ENCODE measurements around the gene PRKG1.

PRKG1 gene

DNA sequence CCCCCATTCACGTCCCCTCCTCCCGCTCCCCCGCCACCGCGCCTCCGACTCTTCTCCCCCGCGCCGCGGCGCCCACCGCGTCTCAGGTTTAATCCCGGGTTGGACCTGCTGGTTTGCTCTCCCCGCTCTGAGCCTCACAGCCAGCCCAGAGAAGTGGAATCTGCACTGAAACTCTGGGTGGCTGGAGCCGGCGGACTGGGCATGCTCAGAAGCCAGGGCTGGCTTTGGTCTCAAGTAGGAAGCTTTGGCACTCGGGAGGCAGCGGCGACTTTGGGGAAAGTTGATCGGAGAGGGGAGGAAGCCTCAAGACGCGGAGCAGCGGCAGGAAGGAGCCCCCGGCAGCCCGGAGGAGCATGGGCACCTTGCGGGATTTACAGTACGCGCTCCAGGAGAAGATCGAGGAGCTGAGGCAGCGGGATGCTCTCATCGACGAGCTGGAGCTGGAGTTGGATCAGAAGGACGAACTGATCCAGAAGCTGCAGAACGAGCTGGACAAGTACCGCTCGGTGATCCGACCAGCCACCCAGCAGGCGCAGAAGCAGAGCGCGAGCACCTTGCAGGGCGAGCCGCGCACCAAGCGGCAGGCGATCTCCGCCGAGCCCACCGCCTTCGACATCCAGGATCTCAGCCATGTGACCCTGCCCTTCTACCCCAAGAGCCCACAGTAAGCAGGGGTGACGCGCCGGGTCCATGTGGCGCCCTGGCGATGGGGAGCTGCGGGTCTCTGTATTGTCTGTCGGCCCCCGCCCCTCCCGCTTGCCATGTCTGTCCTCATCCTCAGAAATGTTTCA, at the start of gene PRKG1:
TSS of gene PRKG1 (plus strand) at position 250 of the 791 bp plus-strand sequence.
- no peak for DNase-seq (ENCODE audit: low read depth, low spot score)

DNA sequence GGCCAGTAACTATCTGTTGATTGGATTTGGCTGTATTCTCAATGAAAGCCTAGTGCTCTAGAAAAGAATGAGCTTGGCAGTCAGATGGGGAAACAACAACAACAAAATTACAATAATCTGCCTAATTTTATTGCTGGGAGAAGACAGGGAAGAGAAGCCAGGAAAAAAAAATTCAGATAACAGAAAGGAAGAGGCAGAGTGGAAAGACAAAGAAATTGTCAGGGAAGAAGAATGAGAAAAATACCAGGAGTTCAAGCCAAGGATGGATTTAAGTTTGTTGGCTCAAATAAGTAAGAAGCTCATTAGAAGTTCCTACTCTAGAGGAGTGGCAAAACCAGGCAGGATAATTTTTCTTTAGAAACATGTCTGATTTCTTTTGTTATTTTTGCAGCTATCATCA, 45.9 kb upstream of the PRKG1 start:
- DNase-seq (ENCODE audit: low read depth, low spot score) = no peak

DNA sequence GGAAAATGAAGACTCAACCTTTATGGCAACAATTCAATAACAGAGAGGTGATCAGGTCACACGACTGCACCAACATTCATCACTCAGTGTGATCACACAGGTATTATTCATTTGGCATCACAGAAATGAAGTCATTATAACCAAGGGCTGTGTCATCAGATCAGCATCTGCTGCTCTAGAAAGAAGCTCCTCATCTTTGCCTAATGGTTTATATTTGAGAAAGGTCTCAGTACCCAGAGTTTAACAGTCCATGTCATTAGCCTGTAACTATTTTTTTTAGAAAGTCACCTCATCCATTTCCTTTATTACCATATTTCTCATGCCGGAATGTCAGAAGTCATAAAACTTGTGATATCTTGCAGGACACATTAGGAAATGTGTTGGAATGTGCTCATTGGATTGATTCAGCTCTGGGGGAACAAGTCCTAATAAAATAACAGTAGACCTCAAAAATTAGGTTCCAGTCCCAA, 45.1 kb upstream of the PRKG1 start:
- no peak for DNase-seq (ENCODE audit: low read depth, low spot score)

DNA sequence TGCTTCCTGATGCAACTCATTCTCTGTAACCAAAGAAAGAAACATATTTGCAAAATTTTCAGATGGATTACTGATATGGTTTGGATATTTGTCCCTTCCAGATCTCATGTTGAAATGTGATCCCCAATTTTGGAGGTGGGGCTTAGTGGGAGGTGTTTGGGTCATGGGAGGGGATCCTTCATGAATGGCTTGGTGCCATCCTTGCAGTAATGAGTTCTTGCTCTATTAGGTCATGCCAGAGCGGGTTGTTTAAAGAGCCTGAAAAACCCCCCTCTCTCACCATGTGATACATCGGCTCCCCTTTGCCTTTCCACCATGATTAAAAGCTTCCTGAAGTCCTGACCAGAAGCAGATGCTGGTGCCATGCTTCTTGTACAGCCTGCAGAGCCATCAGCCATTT, 43.8 kb upstream of the PRKG1 start:
- DNase-seq (ENCODE audit: low read depth, low spot score) = no peak

DNA sequence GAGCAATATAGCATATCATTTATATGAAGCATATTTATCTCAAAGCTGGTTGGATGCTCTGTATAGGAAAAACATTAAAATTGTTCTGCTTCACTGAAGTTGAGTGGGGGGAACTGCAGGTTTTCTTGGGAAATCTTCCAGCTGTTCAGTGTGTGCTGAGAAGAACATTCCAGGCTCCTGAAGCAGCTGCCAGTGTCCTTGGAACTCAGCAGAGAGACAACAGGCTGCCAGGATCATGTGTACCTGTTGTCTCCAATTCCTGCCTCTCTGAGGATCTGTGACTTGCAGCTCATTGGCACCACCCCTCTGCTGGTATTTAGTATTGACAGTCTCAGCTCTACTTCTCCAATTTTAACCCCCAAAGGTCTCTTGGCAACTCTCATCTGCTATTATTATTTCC, 42.3 kb upstream of the PRKG1 start:
- DNase-seq (ENCODE audit: low read depth, low spot score) = no peak

DNA sequence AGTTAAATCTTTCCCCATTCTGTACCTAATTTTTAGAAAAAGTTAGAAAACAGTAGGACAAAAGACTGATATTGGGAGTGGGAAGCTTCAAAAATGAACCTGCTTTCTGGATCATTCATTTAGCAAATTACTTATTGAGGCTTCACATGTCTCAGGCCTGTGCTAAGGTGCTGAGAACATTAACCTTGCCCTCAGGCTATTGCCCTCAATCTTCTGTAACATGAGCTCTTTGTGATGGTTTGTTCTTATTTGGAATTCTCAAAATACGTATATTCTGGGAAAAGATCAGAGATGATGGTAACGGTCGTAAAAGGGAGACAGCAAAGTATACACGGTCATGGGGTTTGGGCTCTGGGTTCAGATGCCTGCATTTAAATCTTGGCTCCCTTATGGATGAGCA, 39.5 kb upstream of the PRKG1 start:
- DNase-seq (ENCODE audit: low read depth, low spot score) = no peak

DNA sequence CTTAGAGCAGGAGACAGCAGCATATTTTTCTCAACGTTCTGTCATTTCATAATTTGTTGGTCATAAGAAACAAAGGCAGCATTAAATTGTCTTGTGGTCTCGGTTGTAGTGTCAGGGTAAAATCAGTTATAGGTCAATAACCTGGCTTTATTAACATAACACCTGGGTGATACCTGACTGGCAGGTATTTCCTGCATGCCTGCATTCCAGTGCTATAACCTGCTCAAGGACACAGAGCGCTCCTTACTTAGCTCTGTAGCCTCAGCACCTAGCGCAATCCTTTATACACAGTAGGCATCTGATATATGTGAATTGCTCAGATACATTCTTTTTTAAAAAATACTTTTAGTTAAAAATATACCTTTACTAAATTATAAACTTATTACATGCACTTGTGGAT, 38.9 kb upstream of the PRKG1 start:
- DNase-seq (ENCODE audit: low read depth, low spot score) = no peak

DNA sequence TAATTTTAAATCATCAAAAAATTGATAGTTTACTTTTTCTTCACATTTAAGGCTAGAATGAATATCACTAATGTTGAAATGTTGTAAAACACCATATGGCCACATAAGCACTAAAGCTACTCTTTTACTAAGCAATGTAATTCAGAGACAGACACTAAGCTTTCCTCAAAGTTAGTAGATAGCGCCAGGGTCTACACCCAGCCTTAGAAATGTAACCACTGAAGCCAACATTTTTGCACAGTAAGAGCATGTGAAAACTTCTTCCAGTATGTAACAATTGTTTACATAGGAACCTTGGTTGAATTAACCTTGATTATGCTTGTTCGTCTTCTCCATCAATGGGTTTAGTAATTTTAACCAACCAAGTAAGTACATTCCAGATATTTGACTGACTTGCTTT, 28.4 kb upstream of the PRKG1 start:
- no peak for DNase-seq (ENCODE audit: low read depth, low spot score)

DNA sequence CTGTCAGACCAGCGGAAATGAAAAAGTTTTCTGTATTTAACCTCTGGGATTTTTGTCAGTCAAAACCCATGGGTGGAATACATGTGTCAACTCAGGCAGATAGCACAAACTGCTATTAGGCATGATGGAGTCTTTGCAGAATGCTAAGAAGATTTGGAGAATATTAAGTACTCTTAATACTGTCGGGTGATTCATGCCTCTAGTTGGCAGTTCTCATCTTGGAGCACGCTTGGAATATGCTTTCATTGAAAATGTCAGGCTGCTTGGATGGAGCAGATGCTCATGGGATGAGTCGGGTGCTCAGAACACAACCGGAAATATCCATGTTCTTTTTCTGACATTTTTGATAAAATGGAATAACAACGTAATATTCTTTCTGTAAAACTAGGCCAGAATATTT, 27.6 kb upstream of the PRKG1 start:
- no peak for DNase-seq (ENCODE audit: low read depth, low spot score)

DNA sequence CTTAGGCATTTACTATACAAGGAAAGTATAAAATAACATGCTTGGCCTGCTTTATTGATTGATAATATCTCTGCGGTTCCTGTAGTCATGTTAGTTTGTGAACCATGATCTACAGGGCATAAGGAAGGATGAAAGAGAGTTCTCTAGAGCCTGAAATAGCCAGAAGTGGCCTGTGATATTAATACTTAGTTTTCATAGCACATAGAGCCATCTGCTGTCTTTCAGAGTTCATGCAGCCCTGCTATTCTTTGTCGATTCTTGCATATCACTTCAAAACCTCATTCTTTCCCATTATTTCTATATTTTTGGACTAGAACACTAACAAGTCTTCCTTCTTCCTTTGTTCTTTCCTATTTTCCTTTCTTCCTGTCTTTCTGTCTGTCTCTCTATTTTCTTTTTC, 26.4 kb upstream of the PRKG1 start:
- DNase-seq (ENCODE audit: low read depth, low spot score) = no peak

DNA sequence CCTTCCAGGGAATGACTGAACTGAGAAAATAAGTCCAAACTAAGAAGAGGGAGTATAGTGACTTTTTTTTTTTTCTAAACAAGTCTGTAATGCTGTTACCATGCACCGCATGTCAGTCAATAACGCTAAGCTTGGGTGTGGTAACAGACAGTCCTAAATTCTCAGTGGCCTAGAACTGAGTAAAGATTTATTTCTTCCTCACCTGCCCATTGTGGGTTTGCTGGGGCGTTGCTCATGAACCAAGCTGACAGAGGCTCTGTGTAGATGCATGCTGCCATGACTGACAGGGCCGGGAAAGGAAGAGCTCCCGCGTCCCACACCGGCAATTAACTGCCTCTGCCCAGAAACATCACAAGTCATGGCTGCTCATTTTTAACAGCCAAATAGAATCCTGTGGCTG, 25.5 kb upstream of the PRKG1 start:
- no peak for DNase-seq (ENCODE audit: low read depth, low spot score)

DNA sequence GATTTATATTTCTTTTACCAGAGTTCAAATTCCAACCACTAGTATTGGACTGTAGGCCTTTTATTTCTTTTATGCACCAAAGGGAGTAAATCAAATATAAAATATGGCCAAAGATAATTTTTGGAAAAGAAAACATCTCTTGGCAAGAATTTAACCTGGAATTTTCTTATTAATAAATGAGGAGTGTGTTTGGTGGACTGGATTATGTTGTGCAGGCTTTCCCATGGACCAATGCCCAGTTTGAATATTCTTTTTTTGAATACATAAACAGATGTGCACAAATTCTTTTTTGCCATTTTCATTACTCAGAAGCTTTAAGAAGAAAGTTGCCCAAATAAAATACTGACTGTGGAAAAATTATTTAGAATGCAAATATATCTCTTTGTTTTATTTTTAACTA, 22.1 kb upstream of the PRKG1 start:
- no peak for DNase-seq (ENCODE audit: low read depth, low spot score)

DNA sequence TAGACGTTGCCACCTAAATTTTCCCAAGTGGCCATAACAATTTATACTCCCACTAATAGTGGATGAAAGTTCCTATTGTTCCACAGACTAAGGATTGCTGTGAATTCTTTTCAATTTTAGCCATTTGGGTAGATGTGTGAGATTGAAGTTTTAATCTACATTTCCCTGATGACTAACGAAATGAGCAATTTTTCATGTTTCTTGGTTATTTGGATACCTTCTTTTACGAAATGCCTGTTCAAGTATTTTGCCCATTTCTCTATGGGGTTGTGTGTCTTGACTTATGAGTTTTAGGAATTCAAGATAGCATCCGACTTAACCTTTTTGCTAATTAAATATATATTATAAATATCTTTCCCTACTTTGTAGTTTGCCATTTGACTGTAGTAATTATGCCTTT, 16.4 kb upstream of the PRKG1 start:
- DNase-seq (ENCODE audit: low read depth, low spot score) = no peak

DNA sequence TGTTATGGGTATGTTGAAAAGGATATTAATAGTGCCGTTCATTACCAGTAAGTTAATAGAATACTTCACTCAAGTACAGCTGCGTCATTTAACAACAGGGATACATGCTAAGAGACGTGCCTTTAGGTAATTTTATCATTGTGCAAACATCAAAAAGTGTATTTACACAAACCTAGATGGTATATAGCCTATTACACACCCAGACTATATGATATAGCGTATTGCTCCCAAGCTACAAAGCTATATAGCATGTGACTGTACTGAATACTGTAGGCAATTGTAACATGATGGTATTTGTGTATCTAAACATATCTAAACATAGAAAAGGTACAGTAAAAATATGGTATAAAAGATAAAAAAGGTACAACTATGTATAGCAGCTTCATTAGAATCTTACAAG, 11.1 kb upstream of the PRKG1 start:
- no peak for DNase-seq (ENCODE audit: low read depth, low spot score)

DNA sequence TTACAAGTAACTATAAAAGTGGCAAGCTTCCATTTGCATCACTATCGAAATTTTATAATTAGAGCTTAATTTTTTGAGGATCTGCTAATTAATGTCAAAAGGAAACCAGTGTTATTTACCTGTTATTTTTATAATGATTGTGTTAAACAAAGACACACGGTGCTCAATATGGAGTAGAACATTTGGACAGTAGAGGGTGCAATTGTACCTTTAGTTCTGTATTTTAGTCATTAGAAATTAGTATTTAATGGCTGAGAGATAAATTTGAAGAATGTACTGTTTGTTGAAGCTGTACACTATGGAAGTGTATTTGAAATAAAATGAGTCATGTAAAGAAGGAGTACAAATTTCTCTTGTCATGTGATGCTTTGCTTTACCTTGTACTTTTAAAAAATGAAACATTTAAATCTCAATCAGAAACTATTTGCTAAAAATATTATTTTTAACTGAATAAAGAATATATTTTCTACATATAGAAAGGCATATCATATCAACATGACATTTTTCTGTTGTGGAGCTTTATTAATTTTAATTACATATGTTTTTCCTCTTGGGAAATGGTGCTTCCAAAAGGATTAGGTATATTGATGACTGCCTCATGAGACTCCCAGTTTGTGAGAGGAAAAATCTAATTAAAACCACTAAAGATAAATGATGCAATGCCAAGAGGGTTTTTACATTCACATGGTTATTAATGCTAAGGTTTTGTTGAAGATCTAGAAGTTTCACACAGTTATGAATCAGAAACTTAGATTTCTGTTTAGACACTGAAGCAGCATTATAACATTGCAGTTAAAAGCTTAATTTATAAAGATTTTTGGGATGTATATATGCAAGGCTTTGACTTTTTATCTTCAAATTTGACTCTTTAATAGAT, 10.4 kb upstream of the PRKG1 start:
- no peak for DNase-seq (ENCODE audit: low read depth, low spot score)

DNA sequence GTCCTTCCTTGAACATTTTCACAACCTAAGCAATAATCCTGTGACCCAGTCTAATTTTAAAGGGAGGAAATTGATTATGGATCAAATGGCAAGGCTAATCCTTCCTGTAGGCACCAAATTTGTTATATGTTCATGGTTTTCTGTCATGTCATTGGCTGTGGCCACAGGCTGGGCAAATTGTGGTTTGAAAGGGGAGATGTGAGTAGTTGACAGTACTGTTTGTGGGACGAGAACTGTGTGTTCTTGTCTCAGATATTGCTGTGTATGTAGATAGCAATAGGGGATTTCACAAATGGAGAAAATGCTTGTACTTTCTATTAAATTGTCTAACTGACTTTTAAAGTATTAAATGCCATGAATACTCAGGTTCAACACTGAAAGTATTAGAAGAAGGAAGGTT, 8.1 kb upstream of the PRKG1 start:
- no peak for DNase-seq (ENCODE audit: low read depth, low spot score)

DNA sequence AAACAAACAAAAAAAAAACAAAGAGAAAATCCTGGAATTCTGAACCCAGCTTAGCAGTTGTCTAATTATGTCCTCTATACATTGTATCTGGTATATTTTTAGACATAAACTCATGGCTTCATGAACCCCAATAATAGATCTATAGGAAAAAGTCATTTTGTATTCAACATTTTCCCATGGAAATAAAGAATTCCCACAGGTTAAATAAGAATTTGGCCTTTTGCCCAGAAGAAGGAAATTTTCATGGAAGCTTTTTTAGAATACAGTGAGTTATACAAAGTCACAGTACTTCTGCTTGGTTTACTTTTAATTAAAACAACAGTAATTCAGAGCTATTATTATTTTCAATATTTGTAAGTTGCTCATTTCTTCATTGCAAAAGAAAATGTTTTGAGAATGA, 2.1 kb upstream of the PRKG1 start:
- no peak for DNase-seq (ENCODE audit: low read depth, low spot score)

DNA sequence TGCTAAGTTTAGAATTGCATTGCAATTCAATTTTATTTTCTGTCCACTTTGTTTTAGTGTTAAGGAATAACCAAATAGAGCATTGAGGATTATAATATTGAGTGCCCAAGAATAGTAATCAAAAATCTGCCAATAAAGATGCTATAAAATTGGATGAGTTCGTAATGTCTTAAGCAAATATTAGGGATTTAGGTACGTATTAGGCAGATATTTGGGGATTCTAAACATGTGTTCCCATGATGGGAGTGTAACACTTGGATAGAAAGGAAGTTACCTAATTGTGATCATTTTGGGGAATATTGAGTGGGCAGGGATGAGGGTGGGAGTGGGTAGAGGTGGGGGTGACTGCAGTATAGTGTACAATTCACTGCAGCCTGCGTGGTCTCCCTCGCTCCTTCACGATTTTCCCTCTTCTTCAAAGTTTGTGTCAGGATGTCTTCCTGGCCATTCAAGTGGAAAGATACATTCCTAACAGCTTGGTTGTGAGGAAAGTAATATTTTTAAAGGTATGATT, 1.3 kb upstream of the PRKG1 start:
- no peak for DNase-seq (ENCODE audit: low read depth, low spot score)

DNA sequence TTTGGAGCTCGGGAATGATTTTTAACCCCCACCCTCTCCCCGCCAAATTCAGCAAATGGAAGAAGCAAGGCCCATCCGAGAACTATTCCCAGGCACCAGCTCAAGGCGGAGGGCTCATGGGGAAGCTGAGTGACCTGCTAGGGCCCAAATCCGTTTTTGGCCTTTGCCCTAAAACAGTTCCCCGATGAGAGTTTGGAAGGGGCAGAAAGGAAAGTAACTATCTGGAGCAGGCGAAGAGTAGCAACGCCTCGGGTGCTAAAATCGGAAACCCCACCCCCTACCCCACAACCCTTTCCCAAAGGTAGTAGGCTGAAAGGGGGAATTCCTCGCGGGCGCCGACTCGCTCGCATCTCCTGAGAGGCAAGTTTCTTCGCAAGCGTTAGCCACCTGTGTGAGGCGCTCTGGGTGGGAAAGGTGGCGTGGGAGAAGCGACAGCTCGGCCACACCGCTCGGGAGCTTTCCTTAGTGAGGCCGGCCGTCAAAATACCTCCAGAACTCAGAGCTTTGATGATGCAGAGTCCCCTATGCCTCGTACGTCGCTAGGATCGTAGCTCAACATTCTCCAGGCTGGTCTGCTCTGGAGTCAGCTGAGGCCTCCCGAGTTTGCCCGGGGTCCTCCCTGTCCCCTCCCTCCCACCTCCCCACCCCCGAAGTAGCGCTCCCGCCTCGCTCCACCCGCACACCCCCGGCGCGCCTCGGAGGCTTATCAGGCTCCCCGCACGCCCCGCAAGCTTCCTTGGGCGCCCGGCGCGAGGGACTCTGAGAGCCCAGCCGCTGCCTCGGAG, 642 bp upstream of the PRKG1 start:
- no peak for DNase-seq (ENCODE audit: low read depth, low spot score)

DNA sequence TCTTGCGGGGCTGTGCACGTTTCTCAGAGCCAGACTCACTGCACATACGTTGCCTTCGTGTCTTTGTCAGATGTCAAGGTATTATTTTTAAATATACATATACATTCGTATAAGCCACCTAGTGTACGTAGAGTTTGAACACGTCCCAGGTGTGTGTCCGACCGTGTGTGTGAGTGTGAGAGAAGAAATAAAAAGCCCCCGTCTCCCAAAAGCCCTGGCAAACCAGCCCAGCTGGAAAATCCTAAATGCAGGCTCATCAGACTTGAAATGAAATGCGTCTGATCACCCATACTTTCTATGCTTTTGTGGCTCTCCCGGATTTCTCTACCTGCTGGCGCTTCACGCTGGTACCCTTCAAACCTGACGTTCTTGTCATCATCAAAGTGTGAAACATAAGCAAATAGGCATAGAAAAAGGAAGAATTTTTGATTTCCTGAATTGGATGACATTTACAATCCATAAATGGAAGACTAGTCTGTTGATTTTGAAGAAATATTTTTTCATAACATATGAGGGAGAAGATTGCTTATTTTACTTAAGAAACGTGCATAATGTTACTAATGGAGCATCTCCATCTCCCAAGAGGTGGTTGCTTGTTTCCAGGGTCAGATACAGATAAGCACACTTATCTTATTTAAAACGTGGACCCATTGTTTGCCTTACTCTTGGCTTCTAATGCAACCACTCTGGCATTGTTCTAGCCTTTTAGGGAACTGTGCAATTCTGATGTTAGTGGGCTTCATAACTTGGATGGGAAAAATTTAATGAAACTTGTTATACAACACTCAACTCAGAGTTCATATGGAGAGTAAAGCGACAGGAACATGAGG, 971 bp downstream of the PRKG1 start:
- no peak for DNase-seq (ENCODE audit: low read depth, low spot score)

DNA sequence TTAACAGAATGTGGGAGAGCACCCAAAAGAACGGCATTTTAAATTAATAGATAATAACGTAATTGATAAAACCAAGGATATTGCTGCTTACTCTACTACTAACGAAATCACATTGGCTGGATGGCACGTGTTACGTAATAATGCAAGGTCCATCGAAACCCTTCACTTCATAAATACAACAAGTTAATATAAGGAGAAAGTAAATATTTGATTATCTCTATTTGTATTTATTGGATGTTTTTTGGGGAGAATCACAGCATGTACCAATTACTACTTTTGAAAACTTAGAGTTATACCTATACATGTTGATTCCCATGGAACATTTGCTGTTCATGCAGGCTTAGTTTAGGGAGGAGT, 1.6 kb downstream of the PRKG1 start:
- no peak for DNase-seq (ENCODE audit: low read depth, low spot score)

Measured in activated CD4-positive, CD25-positive, alpha-beta regulatory T cell treated with anti-CD3 and anti-CD28 coated beads, Interleukin-2, amount 50 U/mL, for 16 hours (primary cell).